GM12865 (cell line): ENCODE measurements around the gene DSTN.

Source experiments
- DNase-seq: peaks from one replicate; pipeline ENCODE4 v3.0.0; 2010; ENCODE audit warnings: low read depth
- H3K4me3 ChIP-seq: 2 replicates; pipeline ENCODE4 v1.5.1; 2011; ENCODE audit warnings: mild to moderate bottlenecking, low read depth, low read length, control low read depth
- CTCF ChIP-seq: IDR thresholded peaks from 2 replicates; pipeline ENCODE4 v1.5.1; 2011; ENCODE audit warnings: low read length, control low read depth, low read depth, inconsistent platforms; ENCODE audit not compliant: insufficient read depth; ENCODE audit errors: missing control alignments

DSTN gene

GRCh38 chr20:17610566-17611289 is 40.9 kb downstream of the DSTN start:
- DNase-seq: no peak
- no peak for TF ChIP-seq CTCF
- H3K4me3 ChIP-seq: no peak overlapping the region

GRCh38 chr20:17611290-17611539 is 41.3 kb downstream of the DSTN start:
- no peak for TF ChIP-seq CTCF
- H3K4me3 ChIP-seq: no peak overlapping the region
- DNase-seq: no peak

DNA sequence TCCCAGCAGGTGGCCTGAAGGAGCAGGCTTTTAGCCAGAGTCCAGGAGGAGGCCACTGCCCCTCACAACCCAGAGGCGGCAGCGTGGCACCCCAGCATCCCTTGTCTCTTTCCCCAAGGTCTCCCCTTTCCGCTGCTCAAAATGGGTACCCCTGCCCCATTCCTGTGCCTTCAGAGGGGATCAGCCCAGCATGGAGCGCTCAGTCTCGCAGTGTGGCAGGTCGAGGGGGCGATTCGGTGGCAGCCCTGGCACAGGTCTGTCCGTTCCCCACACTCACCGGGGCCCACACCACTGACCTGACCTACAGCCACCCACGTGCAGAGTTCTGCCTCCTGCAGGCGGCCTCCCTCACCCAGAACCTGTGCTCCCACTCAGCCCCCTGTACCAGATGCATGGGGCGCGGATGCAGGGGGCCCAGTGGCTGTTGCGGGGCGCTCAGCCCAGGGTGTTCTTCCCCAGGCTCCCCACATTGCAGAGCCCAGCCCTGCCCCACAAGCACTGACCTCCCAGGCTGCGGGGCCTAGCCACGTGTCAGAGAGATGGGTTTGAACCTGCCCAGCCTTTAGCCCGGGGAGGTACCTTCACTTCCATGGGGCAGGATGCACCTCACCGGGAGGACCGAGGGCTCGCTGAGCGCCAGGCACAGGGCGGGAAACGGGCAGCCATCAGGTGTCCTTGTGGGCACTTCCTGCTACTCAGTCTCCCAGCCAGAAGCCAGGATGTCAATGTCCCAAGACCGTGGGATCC is 41.8 kb downstream of the DSTN start:
- DNase-seq: no peak
- H3K4me3 ChIP-seq: no peak overlapping the region
- TF ChIP-seq CTCF: no peak

DNA sequence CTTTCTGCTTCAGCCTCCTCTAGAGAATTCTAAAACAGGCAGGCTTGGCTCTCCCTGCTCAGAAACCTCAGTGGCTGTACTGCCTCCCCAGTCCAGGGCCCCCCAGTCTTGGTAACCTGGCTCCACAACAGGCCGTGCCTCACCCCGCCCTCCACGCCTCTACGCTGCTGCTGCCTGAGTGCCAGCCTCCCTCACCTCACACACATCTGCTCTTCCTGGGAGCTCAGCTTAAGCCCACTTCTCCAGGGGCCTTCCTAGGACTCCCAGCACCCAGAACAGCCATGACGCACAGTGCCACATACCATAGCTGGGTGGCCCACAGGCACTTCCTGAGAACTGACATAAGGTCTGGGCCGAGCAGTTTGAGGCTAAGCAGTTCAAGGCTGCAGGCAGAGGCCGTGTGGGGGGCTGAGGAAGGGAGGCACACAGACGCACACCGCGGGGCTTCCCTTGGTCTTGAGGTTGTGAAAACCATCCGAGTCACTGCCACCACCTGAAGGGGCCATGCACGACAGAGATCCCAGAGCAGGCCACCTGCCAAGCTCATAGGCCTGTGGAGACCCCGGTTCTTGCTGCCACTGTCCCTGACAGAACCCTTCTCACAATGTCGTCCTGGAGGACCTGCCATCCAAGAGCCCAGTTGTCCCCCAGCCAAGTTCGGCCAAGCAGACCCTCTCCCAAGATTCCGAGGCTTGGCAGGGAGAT is 42.6 kb downstream of the DSTN start:
- DNase-seq: no peak
- no peak overlapping the region for H3K4me3 ChIP-seq
- no peak for TF ChIP-seq CTCF

GRCh38 chr20:17612992-17613327 is 43.1 kb downstream of the DSTN start:
- H3K4me3 ChIP-seq: no peak overlapping the region
- TF ChIP-seq CTCF: no peak
- no peak for DNase-seq

- no peak for TF ChIP-seq CTCF
- DNase-seq: no peak
- no peak overlapping the region for H3K4me3 ChIP-seq
Observed at GRCh38 chr20:17613328-17614175, 43.7 kb downstream of the DSTN start.
